NOMO-1 treated with DMSO at 0.1 percent for 48 hours (cell line): ENCODE measurements around the gene FBXL13.
"Not testable (repeated sequence)": the region's sequence is repeated elsewhere in the genome, so short reads cannot be mapped to it uniquely, and the experiment has no call there.

Source experiments
- DNase-seq: peaks from one replicate; lab custom pipeline; 2025; ENCODE audit not compliant: unreplicated experiment; lab: John Stamatoyannopoulos, UW

Gene FBXL13

DNA sequence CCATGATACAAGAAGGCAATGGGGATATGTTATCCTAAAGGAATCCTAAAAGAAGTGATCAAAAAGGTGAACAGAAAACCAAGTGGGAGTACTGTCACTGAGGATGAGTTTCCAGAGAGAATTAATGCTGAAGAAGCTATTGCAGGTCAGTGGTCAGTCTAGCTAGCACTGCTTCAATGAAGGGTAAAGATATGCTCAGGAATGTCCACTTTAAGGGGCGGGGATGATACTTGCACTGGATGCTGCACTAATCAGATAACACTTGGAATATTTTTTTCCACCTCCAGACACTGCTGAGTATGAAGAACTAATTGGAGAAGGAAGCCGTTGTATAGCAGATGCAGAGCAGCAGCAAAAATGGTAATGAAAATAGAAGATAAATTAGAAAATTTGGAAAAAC, 86.5 kb downstream of the FBXL13 start:
- no peak for DNase-seq

GRCh38 chr7:102985176-102985783, 89.3 kb downstream of the FBXL13 start:
- no peak for DNase-seq

DNA sequence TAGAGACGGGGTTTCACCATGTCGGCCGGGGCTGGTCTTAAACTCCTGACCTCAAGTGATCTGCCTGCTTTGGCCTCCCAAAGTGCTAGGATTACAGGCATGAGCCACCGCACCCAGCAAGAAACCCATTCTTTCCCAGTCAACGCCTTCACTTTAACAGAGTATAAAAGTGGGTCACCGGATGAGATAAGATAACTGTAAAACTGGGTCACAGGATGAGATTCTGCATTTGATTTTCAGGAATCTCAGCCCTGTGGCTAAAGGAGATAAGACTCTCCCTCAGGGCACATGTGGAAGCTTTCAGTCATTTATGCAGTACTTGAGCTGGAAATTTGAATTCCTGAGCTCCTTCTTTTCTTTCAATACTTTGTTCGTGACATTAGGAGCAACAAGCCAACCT, 91.0 kb downstream of the FBXL13 start:
- no peak for DNase-seq

- no peak for DNase-seq
These were observed 92.4 kb downstream of the FBXL13 start for GRCh38 chr7:102982235-102982634.

DNA sequence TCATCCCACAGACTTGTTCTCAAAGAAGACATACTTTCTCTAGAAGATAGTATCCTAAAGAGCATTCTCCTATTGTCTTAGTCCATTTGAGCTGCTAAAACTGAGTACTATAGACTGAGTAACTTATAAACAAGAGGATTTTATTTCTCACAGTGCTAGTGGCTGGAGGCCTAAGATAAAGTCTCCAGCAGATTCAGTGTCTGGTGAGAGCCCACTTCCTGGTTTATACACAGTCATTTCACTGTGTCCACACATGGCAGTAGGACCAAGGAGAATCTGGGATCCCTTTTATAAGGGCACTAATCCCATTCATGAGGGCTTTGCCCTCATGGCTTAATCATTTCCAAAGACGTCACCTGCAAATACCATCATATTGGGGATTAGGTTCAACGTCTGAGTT, 93.1 kb downstream of the FBXL13 start:
- DNase-seq: no peak

GRCh38 chr7:102979670-102980069, 94.9 kb downstream of the FBXL13 start:
- DNase-seq: no peak

GRCh38 chr7:102978284-102978683, 96.3 kb downstream of the FBXL13 start:
- no peak for DNase-seq

- not testable (repeated sequence) for DNase-seq
These were observed 97.0 kb downstream of the FBXL13 start for GRCh38 chr7:102977586-102977985.

DNA sequence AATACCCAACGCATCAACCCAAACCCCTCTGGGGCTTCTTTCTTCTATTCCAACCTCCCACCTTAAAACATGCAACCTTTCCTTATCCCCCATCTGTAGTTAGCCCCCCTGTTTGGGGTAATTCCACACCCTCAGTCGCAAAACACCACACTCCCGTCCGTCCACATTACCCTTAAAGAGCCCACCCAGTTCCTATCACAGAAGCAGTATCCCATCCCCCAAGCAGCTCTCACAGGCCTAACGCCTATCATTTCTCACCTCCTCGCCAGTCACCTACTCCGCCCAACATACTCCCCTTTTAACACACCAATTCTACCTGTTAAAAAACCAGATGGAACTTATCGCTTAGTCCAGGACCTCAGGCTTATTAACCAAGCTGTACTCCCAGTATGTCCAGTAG, 98.1 kb downstream of the FBXL13 start:
- no peak for DNase-seq

DNA sequence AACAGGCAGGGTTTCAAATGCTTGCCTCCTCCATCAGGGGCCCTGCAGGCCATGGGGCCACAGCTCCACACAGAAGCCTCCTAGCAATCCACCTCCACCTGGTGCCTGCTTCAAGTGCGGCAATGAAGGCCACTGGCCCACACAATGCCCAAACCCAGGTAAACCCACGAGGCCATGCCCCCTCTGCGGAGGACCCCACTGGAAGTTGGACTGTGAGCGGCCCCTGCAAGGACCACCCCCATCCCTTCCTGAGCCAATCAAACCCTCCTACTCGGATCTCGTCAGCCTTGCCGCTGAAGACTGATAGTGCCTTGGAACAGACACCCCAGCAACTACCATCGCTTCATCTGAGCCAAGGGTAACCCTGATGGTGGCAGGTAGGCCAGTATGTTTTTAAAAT, 98.7 kb downstream of the FBXL13 start:
- DNase-seq: no peak

GRCh38 chr7:102974366-102975236, 100.0 kb downstream of the FBXL13 start:
- DNase-seq: no peak

- DNase-seq: peak; percentile 65
These were observed 101.3 kb downstream of the FBXL13 start for GRCh38 chr7:102973096-102973802.

- no peak for DNase-seq
These were observed 106.8 kb downstream of the FBXL13 start for GRCh38 chr7:102967798-102968197.

DNA sequence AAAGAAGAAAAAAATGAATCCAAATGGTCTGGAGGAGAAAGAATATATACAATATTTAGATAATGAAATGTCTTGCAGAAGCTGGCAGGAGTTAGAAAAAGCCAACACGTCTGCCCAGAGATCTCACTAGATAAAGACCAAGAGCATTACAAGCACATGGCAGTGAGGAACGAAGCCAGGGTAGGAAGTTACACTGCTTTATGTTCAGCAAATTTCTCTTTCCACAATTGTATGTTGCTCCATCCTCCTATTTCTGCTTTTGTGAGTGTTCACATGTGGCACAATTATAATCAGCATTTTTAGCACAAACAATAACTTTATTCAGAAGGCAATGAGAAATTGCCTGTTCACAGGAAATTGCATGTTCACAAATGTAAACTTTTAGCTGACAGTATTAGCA, 108.1 kb downstream of the FBXL13 start:
- no peak for DNase-seq

GRCh38 chr7:102961993-102962392, 112.6 kb downstream of the FBXL13 start:
- not testable (repeated sequence) for DNase-seq

DNA sequence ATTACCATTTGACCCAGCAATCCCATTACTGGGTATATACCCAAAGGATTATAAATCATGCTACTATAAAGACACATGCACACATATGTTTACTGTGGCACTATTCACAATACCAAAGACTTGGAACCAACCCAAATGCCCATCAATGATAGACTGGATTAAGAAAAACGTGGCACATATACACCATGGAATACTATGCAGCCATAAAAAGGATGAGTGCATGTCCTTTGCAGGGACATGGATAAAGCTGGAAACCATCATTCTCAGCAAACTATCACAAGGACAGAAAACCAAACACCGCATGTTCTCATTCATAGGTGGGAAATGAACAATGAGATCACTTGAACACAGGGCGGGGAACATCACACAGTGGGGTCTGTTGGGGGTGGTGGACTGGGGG, 116.6 kb downstream of the FBXL13 start:
- not testable (repeated sequence) for DNase-seq

GRCh38 chr7:102954359-102954758, 120.2 kb downstream of the FBXL13 start:
- not testable (repeated sequence) for DNase-seq

DNA sequence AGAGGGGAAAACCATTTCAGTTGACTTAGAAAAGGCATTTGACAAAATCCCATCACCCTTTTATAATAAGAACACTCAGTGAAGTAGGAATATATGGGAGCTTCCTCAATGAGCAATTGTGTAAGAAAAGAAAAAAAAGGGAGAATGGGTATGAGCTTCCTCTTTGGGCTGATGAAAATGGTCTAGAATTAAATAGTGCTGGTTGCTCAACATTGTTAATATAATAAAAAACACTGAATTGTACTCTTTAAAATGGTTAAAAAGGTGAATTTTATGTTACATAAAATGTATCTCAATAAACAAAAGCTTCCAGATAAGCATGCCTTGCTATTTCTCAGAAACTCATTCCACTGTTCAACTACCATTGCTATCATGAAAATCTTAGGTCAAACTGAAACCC, 121.2 kb downstream of the FBXL13 start:
- DNase-seq: peak; percentile 16

DNA sequence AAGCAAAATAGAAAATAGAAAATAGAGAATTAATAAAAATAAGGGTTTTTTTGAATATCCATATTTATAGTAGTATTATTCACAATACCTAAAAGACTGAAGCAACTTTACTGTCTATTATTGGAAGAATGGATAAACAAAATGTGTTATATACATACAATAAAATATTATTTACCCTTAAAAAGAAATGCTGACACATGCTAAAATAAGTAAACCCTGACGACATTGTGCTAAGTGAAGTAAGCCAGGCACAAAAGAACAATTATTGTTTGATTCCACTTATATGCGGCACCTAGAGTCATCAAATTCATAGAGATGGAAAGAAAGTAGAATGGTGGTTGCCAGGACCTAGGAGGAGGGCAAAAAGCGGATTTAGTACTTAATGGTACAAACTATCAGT, 122.8 kb downstream of the FBXL13 start:
- DNase-seq: no peak

DNA sequence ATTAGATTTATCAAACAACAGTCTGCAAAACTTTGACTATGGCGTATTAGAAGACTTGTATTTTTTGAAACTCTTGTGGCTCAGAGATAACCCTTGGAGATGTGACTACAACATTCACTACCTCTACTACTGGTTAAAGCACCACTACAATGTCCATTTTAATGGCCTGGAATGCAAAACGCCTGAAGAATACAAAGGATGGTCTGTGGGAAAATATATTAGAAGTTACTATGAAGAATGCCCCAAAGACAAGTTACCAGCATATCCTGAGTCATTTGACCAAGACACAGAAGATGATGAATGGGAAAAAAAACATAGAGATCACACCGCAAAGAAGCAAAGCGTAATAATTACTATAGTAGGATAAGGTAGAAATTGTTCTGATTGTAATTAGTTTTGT, 130.4 kb downstream of the FBXL13 start:
- DNase-seq: no peak

DNA sequence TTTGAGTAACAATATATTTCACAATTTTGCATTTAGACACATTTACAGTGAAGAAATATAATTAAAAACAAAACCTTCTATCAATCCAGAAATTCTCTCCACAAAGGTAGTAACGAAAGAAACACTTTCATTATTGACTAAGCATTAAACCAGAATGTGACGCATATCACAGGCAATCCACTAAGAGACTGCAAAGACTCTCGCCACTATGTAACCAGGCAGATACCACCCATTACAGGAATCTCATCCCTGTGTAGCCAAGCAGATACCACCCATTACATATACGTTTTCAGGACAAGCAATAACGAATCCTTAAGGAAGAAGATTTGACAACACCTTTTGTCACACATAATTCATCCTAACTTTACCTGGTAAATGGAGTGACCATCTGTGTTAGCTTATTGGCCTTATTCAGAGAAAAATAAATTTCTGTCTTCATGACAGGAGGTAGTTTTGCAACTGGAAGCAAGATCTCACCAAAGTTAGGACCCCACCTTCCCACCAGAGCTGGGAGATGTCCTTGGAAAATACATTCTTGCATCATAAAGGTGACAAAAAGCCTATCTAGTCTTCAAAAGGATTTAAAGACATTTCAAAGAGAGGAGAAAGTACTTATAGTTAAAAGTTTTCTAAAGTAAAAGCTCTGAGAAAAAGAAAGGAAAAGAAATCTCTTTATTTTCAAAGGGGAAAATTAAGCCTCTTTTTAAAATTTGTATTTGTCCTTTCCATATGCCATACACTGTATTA, 131.0 kb downstream of the FBXL13 start:
- no peak for DNase-seq
